Suppressor macrophage treated with lipopolysaccharide for 4 hours (primary cell): ENCODE results near the gene SDC4.
A peak's percentile ranks its signal among the peaks of the same experiment; 100 is the strongest.
"Not testable (repeated sequence)": the region's sequence is repeated elsewhere in the genome, so short reads cannot be mapped to it uniquely, and the experiment has no call there.

Source experiments
- DNase-seq: peaks from one replicate; pipeline ENCODE4 v3.0.0-alpha.2; 2020

The SDC4 gene

GRCh38 chr20:45363611-45364492 lies 15.6 kb upstream of the SDC4 start:
- no peak for DNase-seq

- DNase-seq, result peak; percentile 99
These were observed 14.8 kb upstream of the SDC4 start, which contains the start of gene SYS1 for GRCh38 chr20:45362804-45363610. SYS1 (plus strand) TSS chr20:45363156; CDS start chr20:45363532, 376 bp downstream.

- peak; percentile 67 for DNase-seq
These were observed 13.6 kb upstream of the SDC4 start for GRCh38 chr20:45361793-45362192.

- DNase-seq, result no peak
These were observed 11.4 kb upstream of the SDC4 start for GRCh38 chr20:45359406-45360148.

GRCh38 chr20:45359069-45359405 lies 10.8 kb upstream of the SDC4 start:
- DNase-seq, result no peak

GRCh38 chr20:45358282-45359068 lies 10.3 kb upstream of the SDC4 start:
- peak; percentile 83 for DNase-seq

GRCh38 chr20:45355209-45356084 lies 7.2 kb upstream of the SDC4 start:
- peak; percentile 82 for DNase-seq

GRCh38 chr20:45354423-45355208 lies 6.4 kb upstream of the SDC4 start:
- DNase-seq, result no peak

- DNase-seq, result no peak
These were observed 5.5 kb upstream of the SDC4 start for GRCh38 chr20:45353746-45354145.

GRCh38 chr20:45352729-45353128 lies 4.5 kb upstream of the SDC4 start:
- DNase-seq, result no peak

GRCh38 chr20:45350795-45351194 lies 2.6 kb upstream of the SDC4 start:
- not testable (repeated sequence) for DNase-seq

- DNase-seq, result no peak
These were observed 2.0 kb upstream of the SDC4 start for GRCh38 chr20:45350217-45350616.

- DNase-seq, result no peak
These were observed 808 bp downstream of the SDC4 start for GRCh38 chr20:45347297-45347935.

GRCh38 chr20:45346851-45347250 lies 1.4 kb downstream of the SDC4 start:
- no peak for DNase-seq

GRCh38 chr20:45346291-45346718 lies 1.9 kb downstream of the SDC4 start:
- no peak for DNase-seq

- no peak for DNase-seq
These were observed 2.9 kb downstream of the SDC4 start for GRCh38 chr20:45345104-45345936.

- DNase-seq, result peak; percentile 84
These were observed 3.9 kb downstream of the SDC4 start for GRCh38 chr20:45344168-45344860.

- DNase-seq, result no peak
These were observed 4.6 kb downstream of the SDC4 start for GRCh38 chr20:45343532-45344167.
